SK-N-SH (cell line): ENCODE measurements around the gene METTL26.

Experiments used
- CHD2 ChIP-seq: fragments of 150-350 bp; IDR thresholded peaks from 2 replicates; pipeline ENCODE4 v1.6.1; 2018; ENCODE audit warnings: low read length; ENCODE audit not compliant: partially characterized antibody
- EP300 ChIP-seq, 2 experiments: IDR thresholded peaks; 2 replicates each; pipeline versions ENCODE4 v1.4.0 to v1.6.1; 2012; ENCODE audit warnings: borderline replicate concordance in 1 of 2, low read depth in 1 of 2, low read length in 1 of 2
- FOSL2 ChIP-seq: IDR thresholded peaks from 2 replicates; pipeline ENCODE4 v1.4.0; 2012; ENCODE audit warnings: low read depth, mild to moderate bottlenecking, moderate library complexity, borderline replicate concordance
- FOXJ3 ChIP-seq: sonication (generic); formaldehyde crosslinking; IDR thresholded peaks from 2 replicates; pipeline ENCODE4 v1.5.1; 2020; ENCODE audit warnings: mild to moderate bottlenecking, missing genetic modification reagents
- JUND ChIP-seq: IDR thresholded peaks from 2 replicates; pipeline ENCODE4 v1.4.0; 2012
- MXI1 ChIP-seq: IDR thresholded peaks from 2 replicates; pipeline ENCODE4 v1.6.1; 2012; ENCODE audit warnings: mild to moderate bottlenecking, low read depth, low read length, improper control_type of control experiment
- NRF1 ChIP-seq: IDR thresholded peaks from 2 replicates; pipeline ENCODE4 v1.6.1; 2012; ENCODE audit warnings: low read depth, mild to moderate bottlenecking, low read length
- RAD21 ChIP-seq: IDR thresholded peaks from 2 replicates; pipeline ENCODE4 v1.6.1; 2012; ENCODE audit warnings: mild to moderate bottlenecking, low read length
- SIN3A ChIP-seq: IDR thresholded peaks from 2 replicates; pipeline ENCODE4 v1.6.1; 2012; ENCODE audit warnings: low read depth, mild to moderate bottlenecking, low read length, moderate library complexity, borderline replicate concordance
- SMC3 ChIP-seq: IDR thresholded peaks from 2 replicates; pipeline ENCODE4 v1.6.1; 2012; ENCODE audit warnings: low read depth, low read length, improper control_type of control experiment
- TEAD4 ChIP-seq: IDR thresholded peaks from 2 replicates; pipeline ENCODE4 v1.4.0; 2012; ENCODE audit warnings: mild to moderate bottlenecking, borderline replicate concordance; ENCODE audit not compliant: insufficient read depth
- YY1 ChIP-seq: IDR thresholded peaks from 2 replicates; pipeline ENCODE4 v1.4.0; 2012; ENCODE audit warnings: low read depth, mild to moderate bottlenecking
- TF ChIP-seq, protein P1 (sequence below): fragments of 200-600 bp; sonication (generic); IDR thresholded peaks from 2 replicates; pipeline ENCODE4 v1.6.1; 2017; ENCODE audit warnings: antibody characterized with exemption, mild to moderate bottlenecking, moderate library complexity
- TF ChIP-seq, protein P2 (sequence below): fragments of 150-350 bp; IDR thresholded peaks from 2 replicates; pipeline ENCODE4 v1.6.1; 2017; ENCODE audit warnings: antibody characterized with exemption, low read length, low read depth, borderline replicate concordance

DNA sequence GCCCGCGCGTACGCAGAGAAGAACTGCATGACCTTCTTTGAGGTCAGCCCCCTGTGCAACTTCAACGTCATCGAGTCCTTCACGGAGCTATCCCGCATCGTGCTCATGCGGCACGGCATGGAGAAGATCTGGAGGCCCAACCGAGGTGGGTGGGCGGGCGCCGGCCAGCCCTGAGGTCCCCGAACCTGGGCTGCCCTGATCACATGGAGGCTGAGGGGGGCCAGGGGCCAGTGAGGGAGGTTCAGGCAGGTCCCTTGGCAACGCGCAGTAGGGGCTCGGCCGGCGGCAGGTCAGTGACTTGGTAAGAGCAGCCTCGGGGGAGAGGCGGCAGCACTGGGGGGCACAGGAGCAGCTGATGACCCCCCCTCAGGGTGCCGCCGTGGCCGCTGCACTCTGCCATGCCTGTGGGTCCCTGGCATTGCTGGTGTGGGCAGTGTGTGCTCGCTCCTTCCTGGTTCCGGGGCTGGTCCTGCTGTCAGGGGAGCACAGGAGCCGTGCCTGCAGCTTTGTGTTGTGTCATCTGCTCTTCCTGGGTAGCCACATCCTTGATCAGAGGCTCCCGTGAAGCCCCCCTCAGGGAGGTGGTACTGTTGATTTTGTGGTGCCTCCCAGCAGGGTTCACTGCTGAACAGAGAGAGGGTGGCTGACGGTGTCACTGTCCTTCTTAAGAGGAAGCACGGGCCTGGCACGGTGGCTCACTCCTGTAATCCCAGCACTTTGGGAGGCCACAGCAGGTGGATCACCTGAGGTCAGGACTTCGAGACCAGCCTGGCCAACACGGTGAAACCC is 9.9 kb downstream of the METTL26 start:
- TF ChIP-seq SIN3A (no peak), FOXJ3 (CRISPR knock-in tag) (no peak), JUND (no peak), SMC3 (no peak), EP300 (IDR thresholded peaks at IDR 0.05; ENCODE audit: borderline replicate concordance in 1 of 2, low read depth in 1 of 2, low read length in 1 of 2) (no peak), TEAD4 (no peak), RAD21 (no peak), CHD2 (no peak), YY1 (no peak), FOSL2 (no peak), MXI1 (no peak), NRF1 (no peak)
- TF ChIP-seq, protein P1, sequence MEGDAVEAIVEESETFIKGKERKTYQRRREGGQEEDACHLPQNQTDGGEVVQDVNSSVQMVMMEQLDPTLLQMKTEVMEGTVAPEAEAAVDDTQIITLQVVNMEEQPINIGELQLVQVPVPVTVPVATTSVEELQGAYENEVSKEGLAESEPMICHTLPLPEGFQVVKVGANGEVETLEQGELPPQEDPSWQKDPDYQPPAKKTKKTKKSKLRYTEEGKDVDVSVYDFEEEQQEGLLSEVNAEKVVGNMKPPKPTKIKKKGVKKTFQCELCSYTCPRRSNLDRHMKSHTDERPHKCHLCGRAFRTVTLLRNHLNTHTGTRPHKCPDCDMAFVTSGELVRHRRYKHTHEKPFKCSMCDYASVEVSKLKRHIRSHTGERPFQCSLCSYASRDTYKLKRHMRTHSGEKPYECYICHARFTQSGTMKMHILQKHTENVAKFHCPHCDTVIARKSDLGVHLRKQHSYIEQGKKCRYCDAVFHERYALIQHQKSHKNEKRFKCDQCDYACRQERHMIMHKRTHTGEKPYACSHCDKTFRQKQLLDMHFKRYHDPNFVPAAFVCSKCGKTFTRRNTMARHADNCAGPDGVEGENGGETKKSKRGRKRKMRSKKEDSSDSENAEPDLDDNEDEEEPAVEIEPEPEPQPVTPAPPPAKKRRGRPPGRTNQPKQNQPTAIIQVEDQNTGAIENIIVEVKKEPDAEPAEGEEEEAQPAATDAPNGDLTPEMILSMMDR, result no peak
- TF ChIP-seq, protein P2, sequence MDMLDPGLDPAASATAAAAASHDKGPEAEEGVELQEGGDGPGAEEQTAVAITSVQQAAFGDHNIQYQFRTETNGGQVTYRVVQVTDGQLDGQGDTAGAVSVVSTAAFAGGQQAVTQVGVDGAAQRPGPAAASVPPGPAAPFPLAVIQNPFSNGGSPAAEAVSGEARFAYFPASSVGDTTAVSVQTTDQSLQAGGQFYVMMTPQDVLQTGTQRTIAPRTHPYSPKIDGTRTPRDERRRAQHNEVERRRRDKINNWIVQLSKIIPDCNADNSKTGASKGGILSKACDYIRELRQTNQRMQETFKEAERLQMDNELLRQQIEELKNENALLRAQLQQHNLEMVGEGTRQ, result no peak
